ENCODE data around the gene HOMER1.

- TF ChIP-seq CTCF (conservative IDR thresholded peaks at IDR 0.05): no peak
- no peak for TF ChIP-seq EZH2 (IDR thresholded peaks at IDR 0.05; ENCODE audit: low read depth)
Observed at GRCh38 chr5:79392776-79393175, 121.2 kb downstream of the HOMER1 start.
